Neural progenitor cell (in vitro differentiated cells): ENCODE data around the gene ALK. TPM values are rescaled to one million over a fixed set of nuclear protein-coding genes. Genes with fewer than 3 reads are reported as not detected.
A peak's percentile ranks its signal among the peaks of the same experiment; 100 is the strongest.

Source experiments
- DNase-seq: peaks from one replicate; pipeline ENCODE4 v3.0.0-alpha.2; 2016; ENCODE audit warnings: low spot score
- H2AFZ ChIP-seq: fragments of 200-600 bp; sonication (generic); replicated peaks from 2 replicates; pipeline ENCODE4 v1.6.1; 2016; ENCODE audit warnings: antibody characterized with exemption
- H3F3A ChIP-seq: fragments of 200-600 bp; sonication (generic); 2 replicates; pipeline ENCODE4 v1.6.1; 2016; ENCODE audit warnings: antibody characterized with exemption, low read depth
- H3K27ac ChIP-seq: fragments of 200-600 bp; sonication (generic); 2 replicates; pipeline ENCODE4 v1.5.1; 2016; ENCODE audit warnings: mild to moderate bottlenecking
- H3K27me3 ChIP-seq: fragments of 200-600 bp; sonication (generic); 2 replicates; pipeline ENCODE4 v1.6.1; 2016; ENCODE audit warnings: mild to moderate bottlenecking, moderate library complexity
- H3K36me3 ChIP-seq: fragments of 200-600 bp; sonication (generic); 2 replicates; pipeline ENCODE4 v1.5.1; 2016
- H3K4me1 ChIP-seq: fragments of 200-600 bp; sonication (generic); 2 replicates; pipeline ENCODE4 v1.6.1; 2016; ENCODE audit warnings: mixed run types
- H3K4me2 ChIP-seq: fragments of 200-600 bp; sonication (generic); 2 replicates; pipeline ENCODE4 v1.6.1; 2016
- H3K4me3 ChIP-seq: fragments of 200-600 bp; sonication (generic); 2 replicates; pipeline ENCODE4 v1.5.1; 2016
- H3K79me2 ChIP-seq: fragments of 200-600 bp; sonication (generic); 2 replicates; pipeline ENCODE4 v1.6.1; 2016; ENCODE audit warnings: low read depth
- H3K9ac ChIP-seq: fragments of 200-600 bp; sonication (generic); 2 replicates; pipeline ENCODE4 v1.6.1; 2016
- H3K9me3 ChIP-seq: fragments of 200-600 bp; sonication (generic); 2 replicates; pipeline ENCODE4 v1.5.1; 2016; ENCODE audit warnings: low read depth
- H4K20me1 ChIP-seq: fragments of 200-600 bp; sonication (generic); 2 replicates; pipeline ENCODE4 v1.6.1; 2016; ENCODE audit warnings: low read depth
- H3K27ac Mint-ChIP-seq: 3 replicates; pipeline ENCODE4 v1.8.0; 2021; ENCODE audit warnings: mixed read lengths
- H3K27me3 Mint-ChIP-seq: 2 replicates; pipeline ENCODE4 v1.8.0; 2022; ENCODE audit warnings: low read depth, mild to moderate bottlenecking, inconsistent platforms, moderate library complexity, mixed read lengths; ENCODE audit not compliant: insufficient read depth
- H3K36me3 Mint-ChIP-seq: 3 replicates; pipeline ENCODE4 v1.8.0; 2021; ENCODE audit warnings: mixed read lengths
- H3K4me1 Mint-ChIP-seq: 3 replicates; pipeline ENCODE4 v1.8.0; 2021; ENCODE audit warnings: mixed read lengths
- H3K4me3 Mint-ChIP-seq: 3 replicates; pipeline ENCODE4 v1.8.0; 2021; ENCODE audit warnings: mild to moderate bottlenecking, moderate library complexity, mixed read lengths
- H3K9me3 Mint-ChIP-seq: 3 replicates; pipeline ENCODE4 v1.8.0; 2020; ENCODE audit warnings: mixed read lengths
- CTCF ChIP-seq: fragments of 200-600 bp; sonication (generic); IDR thresholded peaks from 2 replicates; pipeline ENCODE4 v1.5.1; 2017; ENCODE audit warnings: antibody characterized with exemption, mild to moderate bottlenecking
- EZH2 ChIP-seq: fragments of 200-600 bp; sonication (generic); IDR thresholded peaks from 2 replicates; pipeline ENCODE4 v1.6.1; 2017; ENCODE audit warnings: antibody characterized with exemption, mild to moderate bottlenecking, moderate library complexity
- EZH2phosphoT487 ChIP-seq: fragments of 200-600 bp; sonication (generic); IDR thresholded peaks from 2 replicates; pipeline ENCODE4 v1.6.1; 2017; ENCODE audit warnings: antibody characterized with exemption
- total RNA-seq: library from RNA; depleted of rRNA; stranded (reverse); fragments of >200 nt; gene quantifications from 2 replicates; pipeline ENCODE4 v1.2.3, GENCODE V29; 2015; ENCODE audit warnings: low replicate concordance

The ALK gene
- total RNA-seq, 1 donor from 2014 or later: not detected

GRCh38 chr2:29276151-29276550 lies 645.2 kb downstream of the ALK start:
- DNase-seq: no peak
- Histone ChIP-seq H3K4me1 (peaks cover 2% of the 10 kb centered on the region), H3K4me3 (no peak overlapping the region), H4K20me1 (no peaks in the 10 kb centered on the region), H3K27ac (no peak overlapping the region), H3K79me2 (no peaks in the 10 kb centered on the region), H3K27me3 (no peaks in the 10 kb centered on the region), H3K9ac (no peak overlapping the region), H3K9me3 (no peaks in the 10 kb centered on the region), H3K36me3 (no peaks in the 10 kb centered on the region), H2AFZ (no peak overlapping the region), H3K4me2 (no peak overlapping the region), H3F3A (no peaks in the 10 kb centered on the region)
- Mint-ChIP-seq H3K4me3 (no peak overlapping the region), H3K36me3 (peaks cover 7% of the 10 kb centered on the region), H3K9me3 (peaks cover 4% of the 10 kb centered on the region), H3K27me3 (peaks cover 8% of the 10 kb centered on the region), H3K27ac (no peak overlapping the region), H3K4me1 (peaks cover 12% of the 10 kb centered on the region)
- TF ChIP-seq CTCF (no peak), EZH2 (no peak), EZH2phosphoT487 (no peak)

GRCh38 chr2:29275186-29275585 lies 646.2 kb downstream of the ALK start:
- Mint-ChIP-seq H3K27ac (no peak overlapping the region), H3K9me3 (peaks cover 3% of the 10 kb centered on the region), H3K27me3 (peaks cover 8% of the 10 kb centered on the region), H3K4me1 (peaks cover 12% of the 10 kb centered on the region), H3K36me3 (peaks cover 3% of the 10 kb centered on the region), H3K4me3 (no peak overlapping the region)
- no peaks in the 10 kb centered on the region for H3K4me1 ChIP-seq
- H3K4me3 ChIP-seq: no peak overlapping the region
- H3K4me2 ChIP-seq: no peak overlapping the region
- DNase-seq: no peak
- no peaks in the 10 kb centered on the region for H3F3A ChIP-seq
- H3K9me3 ChIP-seq: no peaks in the 10 kb centered on the region
- no peak overlapping the region for H3K9ac ChIP-seq
- no peak overlapping the region for H3K27ac ChIP-seq
- no peaks in the 10 kb centered on the region for H3K79me2 ChIP-seq
- no peak for TF ChIP-seq EZH2phosphoT487
- no peak for TF ChIP-seq EZH2
- no peak for TF ChIP-seq CTCF
- no peaks in the 10 kb centered on the region for H3K36me3 ChIP-seq
- no peaks in the 10 kb centered on the region for H3K27me3 ChIP-seq
- no peak overlapping the region for H2AFZ ChIP-seq
- H4K20me1 ChIP-seq: no peaks in the 10 kb centered on the region

GRCh38 chr2:29273685-29274611 lies 647.4 kb downstream of the ALK start:
- H3K4me1 ChIP-seq: no peaks in the 10 kb centered on the region
- H3K9ac ChIP-seq: no peak overlapping the region
- Mint-ChIP-seq H3K27me3 (peaks cover 4% of the 10 kb centered on the region), H3K36me3 (no peaks in the 10 kb centered on the region), H3K9me3 (no peaks in the 10 kb centered on the region), H3K4me3 (no peak overlapping the region), H3K27ac (peak overlapping the region; percentile 13), H3K4me1 (peaks cover 14% of the 10 kb centered on the region)
- H2AFZ ChIP-seq: no peak overlapping the region
- H3K79me2 ChIP-seq: no peaks in the 10 kb centered on the region
- no peak overlapping the region for H3K4me3 ChIP-seq
- no peaks in the 10 kb centered on the region for H4K20me1 ChIP-seq
- no peak overlapping the region for H3K4me2 ChIP-seq
- H3K27me3 ChIP-seq: no peaks in the 10 kb centered on the region
- TF ChIP-seq EZH2 (no peak), CTCF (no peak), EZH2phosphoT487 (no peak)
- no peaks in the 10 kb centered on the region for H3K9me3 ChIP-seq
- H3F3A ChIP-seq: no peaks in the 10 kb centered on the region
- no peak overlapping the region for H3K27ac ChIP-seq
- no peaks in the 10 kb centered on the region for H3K36me3 ChIP-seq
- DNase-seq: no peak
